ENCODE data around the gene KDM1B.
A peak's percentile ranks its signal among the peaks of the same experiment; 100 is the strongest.
"Not testable (repeated sequence)": the region's sequence is repeated elsewhere in the genome, so short reads cannot be mapped to it uniquely, and the experiment has no call there.

The KDM1B gene

GRCh38 chr6:18186540-18187250 lies 31.5 kb downstream of the KDM1B start:
- DNase-seq (ENCODE audit: low read depth in 3 of 3): no peak

GRCh38 chr6:18187701-18188100 lies 32.5 kb downstream of the KDM1B start:
- DNase-seq (ENCODE audit: low read depth in 3 of 3): no peak

GRCh38 chr6:18189196-18189595 lies 34.0 kb downstream of the KDM1B start:
- no peak for DNase-seq (ENCODE audit: low read depth in 3 of 3)

GRCh38 chr6:18192026-18192425 lies 36.8 kb downstream of the KDM1B start:
- no peak for DNase-seq (ENCODE audit: low read depth in 3 of 3)

- DNase-seq (ENCODE audit: low read depth in 3 of 3): no peak
Measured at GRCh38 chr6:18203786-18204185, 48.6 kb downstream of the KDM1B start.

- DNase-seq (ENCODE audit: low read depth in 3 of 3): no peak
Measured at GRCh38 chr6:18204691-18205090, 49.5 kb downstream of the KDM1B start.

- DNase-seq (ENCODE audit: low read depth in 3 of 3): no peak
Measured at GRCh38 chr6:18206591-18206990, 51.4 kb downstream of the KDM1B start.

GRCh38 chr6:18207438-18207837 lies 52.2 kb downstream of the KDM1B start:
- no peak for DNase-seq (ENCODE audit: low read depth in 3 of 3)

GRCh38 chr6:18207949-18208348 lies 52.7 kb downstream of the KDM1B start:
- no peak for DNase-seq (ENCODE audit: low read depth in 3 of 3)

GRCh38 chr6:18208778-18209177 lies 53.6 kb downstream of the KDM1B start:
- not testable (repeated sequence) for DNase-seq (ENCODE audit: low read depth in 3 of 3)

GRCh38 chr6:18209539-18210197 lies 54.4 kb downstream of the KDM1B start:
- DNase-seq (ENCODE audit: low read depth in 3 of 3): no peak

- DNase-seq (ENCODE audit: low read depth in 3 of 3): no peak
Measured at GRCh38 chr6:18210707-18211106, 55.5 kb downstream of the KDM1B start.

GRCh38 chr6:18211338-18211737 lies 56.1 kb downstream of the KDM1B start:
- peak in 2 of 3 experiments; percentile 1 to 12 for DNase-seq (ENCODE audit: low read depth in 3 of 3)

- no peak for DNase-seq (ENCODE audit: low read depth in 3 of 3)
Measured at GRCh38 chr6:18212231-18212630, 57.0 kb downstream of the KDM1B start.

- DNase-seq (ENCODE audit: low read depth in 3 of 3): no peak
Measured at GRCh38 chr6:18213439-18213838, 58.2 kb downstream of the KDM1B start.

- no peak for DNase-seq (ENCODE audit: low read depth in 3 of 3)
Measured at GRCh38 chr6:18214003-18214402, 58.8 kb downstream of the KDM1B start.

GRCh38 chr6:18215436-18215835 lies 60.2 kb downstream of the KDM1B start:
- no peak for DNase-seq (ENCODE audit: low read depth in 3 of 3)

- no peak for DNase-seq (ENCODE audit: low read depth in 3 of 3)
Measured at GRCh38 chr6:18216411-18216810, 61.2 kb downstream of the KDM1B start.

- no peak for DNase-seq (ENCODE audit: low read depth in 3 of 3)
Measured at GRCh38 chr6:18218233-18218632, 63.0 kb downstream of the KDM1B start.

- no peak for DNase-seq (ENCODE audit: low read depth in 3 of 3)
Measured at GRCh38 chr6:18219591-18219990, 64.4 kb downstream of the KDM1B start.

GRCh38 chr6:18221288-18221615 lies 66.0 kb downstream of the KDM1B start:
- DNase-seq (ENCODE audit: low read depth in 3 of 3): no peak

- DNase-seq (ENCODE audit: low read depth in 3 of 3): not testable (repeated sequence)
Measured at GRCh38 chr6:18226451-18227105, 71.4 kb downstream of the KDM1B start.

GRCh38 chr6:18227166-18227565 lies 71.9 kb downstream of the KDM1B start:
- DNase-seq (ENCODE audit: low read depth in 3 of 3): not testable (repeated sequence)
